Cardiac fibroblast (primary cell): Measurements from ENCODE around the gene PLTP.
A peak's percentile ranks its signal among the peaks of the same experiment; 100 is the strongest.

Experiments used
- DNase-seq, 2 donors: peaks; one replicate each; pipeline versions ENCODE4 v3.0.0 to v3.0.0-alpha.2; 2010; ENCODE audit warnings: low read depth in 2 of 2
- H3K4me3 ChIP-seq, 2 donors: replicated peaks in 1 of 2; 1 replicate in 1 of 2; 2 replicates in 1 of 2; pipeline ENCODE4 v1.5.1; 2011; ENCODE audit warnings: low read depth in 2 of 2, low read length in 2 of 2, mild to moderate bottlenecking in 2 of 2, moderate library complexity in 1 of 2
- CTCF ChIP-seq: IDR thresholded peaks from one replicate; pipeline ENCODE4 v1.5.1; 2011; ENCODE audit warnings: low read depth, mild to moderate bottlenecking, low read length, inconsistent platforms

PLTP gene

GRCh38 chr20:45857882-45858216 lies 54.1 kb downstream of the PLTP start:
- H3K4me3 ChIP-seq = peak overlapping the region; percentile 63 to 86
- DNase-seq = no peak
- no peak for TF ChIP-seq CTCF

GRCh38 chr20:45857114-45857881 lies 54.7 kb downstream of the PLTP start, which contains the start of the genes ACOT8 and ZSWIM3:
ACOT8 (minus strand) TSS chr20:45857392; CDS start chr20:45857315, 77 bp downstream.
ZSWIM3 (plus strand) TSS chr20:45857614; CDS start chr20:45857826, 212 bp downstream.
- TF ChIP-seq CTCF = no peak
- DNase-seq = peak; percentile 100
- H3K4me3 ChIP-seq = peak within 1 kb of the TSS; percentile 86 to 95

- no peak for DNase-seq
- TF ChIP-seq CTCF = no peak
- H3K4me3 ChIP-seq = no peak overlapping the region
These were observed 58.5 kb downstream of the PLTP start for GRCh38 chr20:45853484-45853883.

- H3K4me3 ChIP-seq = no peak overlapping the region
- no peak for TF ChIP-seq CTCF
- DNase-seq = no peak
These were observed 59.6 kb downstream of the PLTP start for GRCh38 chr20:45852326-45852725.

GRCh38 chr20:45851501-45851900 lies 60.5 kb downstream of the PLTP start:
- no peak for TF ChIP-seq CTCF
- no peak overlapping the region for H3K4me3 ChIP-seq
- DNase-seq = no peak

GRCh38 chr20:45850926-45851325 lies 61.0 kb downstream of the PLTP start:
- H3K4me3 ChIP-seq = no peak overlapping the region
- no peak for DNase-seq
- TF ChIP-seq CTCF = no peak
